GM12878 (cell line): ENCODE results near the gene ALDH1L2. TPM values are rescaled to one million over a fixed set of nuclear protein-coding genes. Genes with fewer than 3 reads are reported as not detected.
A peak's percentile ranks its signal among the peaks of the same experiment; 100 is the strongest.

Experiments used
- ATAC-seq: fragments of 200-7000 bp; cut with Tn5 transposase; 3 replicates; pipeline ENCODE4 v1.9.1; 2020; ENCODE audit warnings: mild to moderate bottlenecking, moderate library complexity
- BruUV-seq: library from RNA; stranded (reverse); fragments of 400-500 nt; replicated peaks from 2 replicates; lab custom pipeline; 2021; lab: Mats Ljungman, UMichigan
- CTCF ChIA-PET: fragments of 300-600 bp; sonication (Branson Sonifier 250); formaldehyde crosslinking; extraction: SDS; loops from one replicate; lab custom pipeline; 2021; ENCODE audit warnings: inconsistent platforms; lab: Yijun Ruan, JAX
- POLR2A ChIA-PET: fragments of 350-600 bp; formaldehyde crosslinking; extraction: SDS; loops from one replicate; lab custom pipeline; 2021; ENCODE audit warnings: inconsistent platforms; lab: Charles Lee
- RAD21 ChIA-PET: fragments of 300-600 bp; sonication (Branson Sonifier 250); formaldehyde crosslinking; loops from one replicate; lab custom pipeline; 2023; ENCODE audit warnings: antibody characterized with exemption; ENCODE audit not compliant: unreplicated experiment; lab: Charles Lee
- SMC1A ChIA-PET: fragments of 300-600 bp; sonication (Branson Sonifier 250); formaldehyde crosslinking; loops from one replicate; lab custom pipeline; 2023; ENCODE audit not compliant: unreplicated experiment, uncharacterized antibody; lab: Charles Lee
- DNase-seq: peaks from one replicate; pipeline ENCODE4 v3.0.0-alpha.2; 2011; ENCODE audit warnings: low read depth, low spot score
- FAIRE-seq: peaks from 3 replicates; lab custom pipeline; 2011; peaks lifted over from hg19 to GRCh38; lab: Jason Lieb, UNC
- H2AFZ ChIP-seq: 2 replicates; pipeline ENCODE4 v1.6.0; 2011; ENCODE audit warnings: low read depth, low read length, control low read depth; ENCODE audit not compliant: control insufficient read depth
- H3K27ac ChIP-seq: 2 replicates; pipeline ENCODE4 v1.5.1; 2011; ENCODE audit warnings: control low read depth; ENCODE audit not compliant: control insufficient read depth, insufficient read depth
- H3K27me3 ChIP-seq, 2 experiments: replicated peaks in 1 of 2; 2 replicates each; pipeline versions ENCODE4 v1.6.0 to v1.6.1; 2011; ENCODE audit warnings: low read length in 1 of 2; ENCODE audit not compliant: control insufficient read depth in 2 of 2, insufficient read depth in 2 of 2
- H3K36me3 ChIP-seq, 2 experiments: 2 replicates each; pipeline ENCODE4 v1.5.1; 2011; ENCODE audit warnings: low read length in 1 of 2; ENCODE audit not compliant: control insufficient read depth in 2 of 2, insufficient read depth in 2 of 2
- H3K4me1 ChIP-seq: 2 replicates; pipeline ENCODE4 v1.6.1; 2011; ENCODE audit warnings: mild to moderate bottlenecking, low read length, moderate library complexity, mixed read lengths; ENCODE audit not compliant: control insufficient read depth, insufficient read depth
- H3K4me2 ChIP-seq: 2 replicates; pipeline ENCODE4 v1.6.0; 2011; ENCODE audit warnings: control low read depth; ENCODE audit not compliant: control insufficient read depth, insufficient read depth
- H3K4me3 ChIP-seq: fragments of 200-600 bp; sonication (generic); 2 replicates; pipeline ENCODE4 v1.5.1; 2016
- H3K79me2 ChIP-seq: 2 replicates; pipeline ENCODE4 v1.6.0; 2011; ENCODE audit warnings: low read length; ENCODE audit not compliant: control insufficient read depth, insufficient read depth
- H3K9ac ChIP-seq: 2 replicates; pipeline ENCODE4 v1.8.0; 2011; ENCODE audit warnings: low read length, control low read depth, mixed read lengths; ENCODE audit not compliant: control insufficient read depth, insufficient read depth
- H3K9me3 ChIP-seq: replicated peaks from 3 replicates; pipeline ENCODE4 v1.5.1; 2011; ENCODE audit warnings: mild to moderate bottlenecking, low read length; ENCODE audit not compliant: control insufficient read depth, insufficient read depth
- H4K20me1 ChIP-seq: 2 replicates; pipeline ENCODE4 v1.6.0; 2011; ENCODE audit not compliant: control insufficient read depth, insufficient read depth
- ASH2L ChIP-seq: fragments of 300-600, 200-600 bp; sonication (generic); IDR thresholded peaks from 2 replicates; pipeline ENCODE4 v1.6.1; 2017; ENCODE audit warnings: low read depth, mild to moderate bottlenecking, borderline replicate concordance
- BACH1 ChIP-seq: fragments of 450-650 bp; IDR thresholded peaks from 2 replicates; pipeline ENCODE4 v1.6.1; 2017; ENCODE audit warnings: mild to moderate bottlenecking, borderline replicate concordance
- BMI1 ChIP-seq: fragments of 450-650 bp; IDR thresholded peaks from 2 replicates; pipeline ENCODE4 v1.6.1; 2016; ENCODE audit warnings: mild to moderate bottlenecking, moderate library complexity, borderline replicate concordance
- CHD4 ChIP-seq: fragments of 200-600 bp; sonication (generic); IDR thresholded peaks from 2 replicates; pipeline ENCODE4 v1.6.1; 2016; ENCODE audit warnings: mild to moderate bottlenecking
- EP300 ChIP-seq, 2 experiments: fragments of 150-350 bp in 1 of 2; IDR thresholded peaks; 2 replicates each; pipeline ENCODE4 v1.6.1; 2011 to 2012; ENCODE audit warnings: low read depth in 2 of 2, low read length in 2 of 2, borderline replicate concordance in 1 of 2, improper control_type of control experiment in 1 of 2, inconsistent platforms in 1 of 2; ENCODE audit not compliant: control insufficient read depth in 1 of 2
- FOXK2 ChIP-seq: fragments of 450-650 bp; IDR thresholded peaks from 2 replicates; pipeline ENCODE4 v1.6.1; 2017; ENCODE audit warnings: mild to moderate bottlenecking, moderate library complexity
- MTA3 ChIP-seq: IDR thresholded peaks from 2 replicates; pipeline ENCODE4 v1.6.1; 2012; ENCODE audit warnings: low read length, inconsistent platforms, borderline replicate concordance
- NFXL1 ChIP-seq: fragments of 450-650 bp; IDR thresholded peaks from 2 replicates; pipeline ENCODE4 v1.6.1; 2017; ENCODE audit warnings: antibody characterized with exemption, mild to moderate bottlenecking, borderline replicate concordance
- PAX5 ChIP-seq: IDR thresholded peaks from 2 replicates; pipeline ENCODE4 v1.6.1; 2011; ENCODE audit warnings: low read depth, low read length, borderline replicate concordance
- RBBP5 ChIP-seq: fragments of 200-600 bp; sonication (generic); conservative IDR thresholded peaks from 2 replicates; pipeline ENCODE4 v1.6.1; 2016
- RELB ChIP-seq: fragments of 450-650 bp; IDR thresholded peaks from 2 replicates; pipeline ENCODE4 v1.6.1; 2017; ENCODE audit warnings: low read depth, mild to moderate bottlenecking, moderate library complexity
- SIN3A ChIP-seq: IDR thresholded peaks from 2 replicates; pipeline ENCODE4 v1.6.1; 2012; ENCODE audit warnings: low read depth, low read length, improper control_type of control experiment
- SMAD5 ChIP-seq: IDR thresholded peaks from 2 replicates; pipeline ENCODE4 v1.6.1; 2016; ENCODE audit warnings: antibody characterized with exemption, low read depth
- SREBF1 ChIP-seq: IDR thresholded peaks from 2 replicates; pipeline ENCODE4 v1.6.1; 2012; ENCODE audit warnings: mild to moderate bottlenecking, low read length
- STAT1 ChIP-seq: fragments of 450-650 bp; conservative IDR thresholded peaks from 2 replicates; pipeline ENCODE4 v1.6.1; 2014; ENCODE audit warnings: antibody characterized with exemption, mild to moderate bottlenecking
- USF2 ChIP-seq: IDR thresholded peaks from 2 replicates; pipeline ENCODE4 v1.6.1; 2011; ENCODE audit warnings: low read depth, low read length, improper control_type of control experiment, borderline replicate concordance
- YY1 ChIP-seq: IDR thresholded peaks from 2 replicates; pipeline ENCODE4 v1.6.1; 2011; ENCODE audit warnings: low read depth, mild to moderate bottlenecking, low read length
- ZBTB4 ChIP-seq: fragments of 450-650 bp; formaldehyde crosslinking; IDR thresholded peaks from 2 replicates; pipeline ENCODE4 v1.4.0; 2022; ENCODE audit warnings: mild to moderate bottlenecking, moderate library complexity
- ZNF217 ChIP-seq: fragments of 450-650 bp; IDR thresholded peaks from 2 replicates; pipeline ENCODE4 v1.6.1; 2017; ENCODE audit warnings: antibody characterized with exemption, mild to moderate bottlenecking
- ZNF274 ChIP-seq: IDR thresholded peaks from one replicate; pipeline ENCODE4 v1.8.0; 2011; ENCODE audit not compliant: insufficient read length, insufficient read depth
- WGBS: methylation state at CpG from one replicate; pipeline ENCODE4 v1.1.6; 2016; ENCODE audit warnings: low lambda C conversion rate; ENCODE audit not compliant: insufficient replicate concordance, insufficient coverage; ENCODE audit errors: missing lambda C conversion rate; 5-methylcytosine and 5-hydroxymethylcytosine counted together
- in situ Hi-C: fragments of 300-500 bp; cut with MboI; formaldehyde crosslinking; loops from 9 replicates; pipeline ENCODE4 v1.14.3; 2018; ENCODE audit warnings: mixed read lengths
- intact Hi-C: fragments of 100-400 bp; cut with micrococcal nuclease; formaldehyde crosslinking; loops from one replicate; pipeline ENCODE4 v1.14.2; 2022; ENCODE audit not compliant: unreplicated experiment
- polyA plus RNA-seq, 11 experiments: library from polyadenylated mRNA; depleted of rRNA in 4 of 11; unstranded in 6 of 11; stranded (reverse) in 5 of 11; fragments of >200 nt; fragmentation: Nextera tagmentation in 4 of 11; fragmentation: Illumina TruSeq in 1 of 11; extraction: Ambion mirVana in 4 of 11; extraction: Trizol in 1 of 11; gene quantifications; 1 replicate in 1 of 11; 2 replicates in 10 of 11; pipeline versions ENCODE4 v1.2.1 to v1.2.3, GENCODE V29; 2011 to 2016; ENCODE audit warnings: inconsistent platforms in 2 of 11, missing spikeins in 2 of 11, low read depth in 1 of 11
- total RNA-seq, 4 experiments: library from RNA; depleted of rRNA in 3 of 4; stranded (reverse); fragments of >200 nt in 3 of 4; fragmentation: Illumina TruSeq in 1 of 4; extraction: Trizol in 1 of 4; gene quantifications; 2 replicates each; pipeline versions ENCODE4 v1.2.1 to v1.2.3, GENCODE V29; 2013 to 2021

The ALDH1L2 gene
- total and polyA plus RNA-seq, 10 of the 15 experiments (the other 5 are each of a cell fraction or from before 2014, with no cell fraction given) = 0.15 to 13.7 (median 8.5) TPM

- peak; percentile 77 for TF ChIP-seq RELB
- TF ChIP-seq SMAD5 = no peak
- no peak for TF ChIP-seq STAT1
- peak; percentile 93; the same call in 1 of the 2 replicates for TF ChIP-seq BACH1
- TF ChIP-seq SIN3A = no peak
- peak; percentile 84; the same call in 1 of the 2 replicates for TF ChIP-seq BMI1
- peak; percentile 77 for TF ChIP-seq YY1
- no peak for TF ChIP-seq ZNF274
- TF ChIP-seq FOXK2 = no peak
- TF ChIP-seq PAX5 = peak; percentile 91
- TF ChIP-seq MTA3 = peak; percentile 95; the same call in 1 of the 2 replicates
- no peak for TF ChIP-seq SREBF1
- TF ChIP-seq RBBP5 = no peak
- TF ChIP-seq CHD4 = no peak
- TF ChIP-seq, all 136 proteins: peak for 53
Measured at GRCh38 chr12:104974626-104975290, 109.5 kb downstream of the ALDH1L2 start (continued).

- in situ Hi-C loops = no loop called here
- H3K27ac ChIP-seq = no peak overlapping the region
- H3K4me3 ChIP-seq = no peak overlapping the region
- peaks cover 21% of the 10 kb centered on the region for H3K4me1 ChIP-seq
- no peaks in the 10 kb centered on the region for H3K79me2 ChIP-seq
- SMC1A ChIA-PET = interaction anchor here (2.1 kb wide), 1 partner anchor 79 kb away, joined by 7 read pairs; no protein-coding TSS in a partner anchor
- RAD21 ChIA-PET = interaction anchor here (1.5 kb wide), 1 partner anchor 592 kb away, joined by 4 read pairs; no protein-coding TSS in a partner anchor
- CTCF ChIA-PET = no interaction called here
- no TSS peak for BruUV-seq
- POLR2A ChIA-PET = no interaction called here
- ATAC-seq = no peak
- H4K20me1 ChIP-seq = no peaks in the 10 kb centered on the region
- no peak overlapping the region for H2AFZ ChIP-seq
- no peak for DNase-seq
- no peaks in the 10 kb centered on the region for H3K27me3 ChIP-seq
- over 99% methylated on average over 5 of the region's 5 CpGs for WGBS
- no peak for FAIRE-seq
- no peaks in the 10 kb centered on the region for H3K36me3 ChIP-seq
- no peak overlapping the region for H3K4me2 ChIP-seq
- no peak overlapping the region for H3K9ac ChIP-seq
- no peaks in the 10 kb centered on the region; the same call in 2 of the 3 replicates for H3K9me3 ChIP-seq
- intact Hi-C loops = no loop called here
- TF ChIP-seq EP300 (IDR thresholded peaks at IDR 0.05; ENCODE audit: borderline replicate concordance in 1 of 2, control insufficient read depth in 1 of 2, low read depth in 2 of 2, low read length in 2 of 2) = no peak
- no peak for TF ChIP-seq ZNF217
- no peak for TF ChIP-seq ASH2L
- no peak for TF ChIP-seq STAT1
- TF ChIP-seq ZBTB4 (CRISPR knock-in tag) = no peak
- no peak for TF ChIP-seq USF2
- TF ChIP-seq NFXL1 = no peak
Measured at GRCh38 chr12:104973250-104973649, 111.0 kb downstream of the ALDH1L2 start.
